Mononuclear cell (primary cell): ENCODE results near the gene PACSIN2. TPM values are rescaled to one million over a fixed set of nuclear protein-coding genes. Genes with fewer than 3 reads are reported as not detected.
"Not testable (repeated sequence)": the region's sequence is repeated elsewhere in the genome, so short reads cannot be mapped to it uniquely, and the experiment has no call there.

ENCODE experiments used
- H3K27me3 ChIP-seq: 2 replicates; pipeline ENCODE4 v1.6.0; 2011; ENCODE audit warnings: low read length, control low read depth; ENCODE audit not compliant: insufficient read depth
- H3K4me1 ChIP-seq: 2 replicates; pipeline ENCODE4 v1.5.1; 2011; ENCODE audit warnings: mild to moderate bottlenecking, low read length, control low read depth; ENCODE audit not compliant: insufficient read depth
- H3K4me3 ChIP-seq: 2 replicates; pipeline ENCODE4 v1.5.1; 2011; ENCODE audit warnings: mild to moderate bottlenecking, low read length, moderate library complexity
- H3K9me3 ChIP-seq: 2 replicates; pipeline ENCODE4 v1.5.1; 2011; ENCODE audit warnings: low read depth, mild to moderate bottlenecking, control low read depth, low read length
- total RNA-seq: library from RNA; depleted of rRNA; stranded (reverse); fragments of >200 nt; gene quantifications from one replicate; pipeline ENCODE4 v1.2.3, GENCODE V29; 2012

Gene PACSIN2
- total RNA-seq, 1 donor, result 45.4 TPM

- H3K9me3 ChIP-seq, result no peaks in the 10 kb centered on the region
- H3K27me3 ChIP-seq, result no peaks in the 10 kb centered on the region
- no peak overlapping the region for H3K4me3 ChIP-seq
- H3K4me1 ChIP-seq, result peaks cover 30% of the 10 kb centered on the region
Observed at GRCh38 chr22:42957544-42957943, 57.4 kb downstream of the PACSIN2 start.

- no peak overlapping the region for H3K4me3 ChIP-seq
- H3K9me3 ChIP-seq, result no peaks in the 10 kb centered on the region
- H3K27me3 ChIP-seq, result no peaks in the 10 kb centered on the region
- peaks cover 15% of the 10 kb centered on the region for H3K4me1 ChIP-seq
Observed at GRCh38 chr22:42955848-42956247, 59.1 kb downstream of the PACSIN2 start.

GRCh38 chr22:42955087-42955635 is 59.8 kb downstream of the PACSIN2 start:
- H3K4me1 ChIP-seq, result peaks cover 8% of the 10 kb centered on the region
- H3K4me3 ChIP-seq, result no peak overlapping the region
- H3K27me3 ChIP-seq, result no peaks in the 10 kb centered on the region
- no peaks in the 10 kb centered on the region for H3K9me3 ChIP-seq

GRCh38 chr22:42953751-42954150 is 61.2 kb downstream of the PACSIN2 start:
- not testable (repeated sequence) for H3K4me1 ChIP-seq, H3K4me3 ChIP-seq, H3K9me3 ChIP-seq, H3K27me3 ChIP-seq

GRCh38 chr22:42951093-42951710 is 63.7 kb downstream of the PACSIN2 start:
- Histone ChIP-seq H3K4me1 (peaks cover 17% of the 10 kb centered on the region), H3K4me3 (no peak overlapping the region), H3K9me3 (no peaks in the 10 kb centered on the region), H3K27me3 (no peaks in the 10 kb centered on the region)

- H3K4me3 ChIP-seq, result no peak overlapping the region
- no peaks in the 10 kb centered on the region for H3K9me3 ChIP-seq
- H3K4me1 ChIP-seq, result peaks cover 26% of the 10 kb centered on the region
- H3K27me3 ChIP-seq, result no peaks in the 10 kb centered on the region
Observed at GRCh38 chr22:42950281-42950680, 64.7 kb downstream of the PACSIN2 start.

GRCh38 chr22:42949159-42949558 is 65.8 kb downstream of the PACSIN2 start:
- Histone ChIP-seq H3K4me3 (no peak overlapping the region), H3K27me3 (no peaks in the 10 kb centered on the region), H3K4me1 (peaks cover 26% of the 10 kb centered on the region), H3K9me3 (no peaks in the 10 kb centered on the region)

GRCh38 chr22:42948294-42948693 is 66.7 kb downstream of the PACSIN2 start:
- peaks cover 26% of the 10 kb centered on the region for H3K4me1 ChIP-seq
- H3K9me3 ChIP-seq, result no peaks in the 10 kb centered on the region
- no peaks in the 10 kb centered on the region for H3K27me3 ChIP-seq
- H3K4me3 ChIP-seq, result no peak overlapping the region

GRCh38 chr22:42947211-42947990 is 67.5 kb downstream of the PACSIN2 start:
- no peak overlapping the region for H3K4me3 ChIP-seq

GRCh38 chr22:42946546-42947198 is 68.3 kb downstream of the PACSIN2 start:
- Histone ChIP-seq H3K4me3 (no peak overlapping the region), H3K27me3 (no peaks in the 10 kb centered on the region), H3K9me3 (no peaks in the 10 kb centered on the region), H3K4me1 (peaks cover 26% of the 10 kb centered on the region)

More at GRCh38 chr22:42947211-42947990, 67.5 kb downstream of the PACSIN2 start:
- H3K27me3 ChIP-seq, result no peaks in the 10 kb centered on the region
- peaks cover 26% of the 10 kb centered on the region for H3K4me1 ChIP-seq
- no peaks in the 10 kb centered on the region for H3K9me3 ChIP-seq

GRCh38 chr22:42945736-42946135 is 69.2 kb downstream of the PACSIN2 start:
- Histone ChIP-seq H3K27me3 (no peaks in the 10 kb centered on the region), H3K9me3 (no peaks in the 10 kb centered on the region), H3K4me1 (peaks cover 26% of the 10 kb centered on the region), H3K4me3 (no peak overlapping the region)

GRCh38 chr22:42945027-42945426 is 69.9 kb downstream of the PACSIN2 start:
- peaks cover 32% of the 10 kb centered on the region for H3K4me1 ChIP-seq
- no peak overlapping the region for H3K4me3 ChIP-seq
- no peaks in the 10 kb centered on the region for H3K27me3 ChIP-seq
- no peaks in the 10 kb centered on the region for H3K9me3 ChIP-seq

GRCh38 chr22:42944409-42944808 is 70.5 kb downstream of the PACSIN2 start:
- no peak overlapping the region for H3K4me3 ChIP-seq
- H3K27me3 ChIP-seq, result no peaks in the 10 kb centered on the region
- H3K9me3 ChIP-seq, result no peaks in the 10 kb centered on the region
- peaks cover 37% of the 10 kb centered on the region for H3K4me1 ChIP-seq

- Histone ChIP-seq H3K4me3 (no peak overlapping the region), H3K27me3 (no peaks in the 10 kb centered on the region), H3K9me3 (no peaks in the 10 kb centered on the region), H3K4me1 (peaks cover 38% of the 10 kb centered on the region)
Observed at GRCh38 chr22:42943981-42944380, 71.0 kb downstream of the PACSIN2 start.

- H3K27me3 ChIP-seq, result no peaks in the 10 kb centered on the region
- no peaks in the 10 kb centered on the region for H3K9me3 ChIP-seq
- peaks cover 49% of the 10 kb centered on the region for H3K4me1 ChIP-seq
- no peak overlapping the region for H3K4me3 ChIP-seq
Observed at GRCh38 chr22:42942351-42942750, 72.6 kb downstream of the PACSIN2 start.
